H9 (cell line): Measurements from ENCODE around the gene TMEM163. TPM values are rescaled to one million over a fixed set of nuclear protein-coding genes. Genes with fewer than 3 reads are reported as not detected.

Source experiments
- DNase-seq: peaks from one replicate; pipeline ENCODE4 v3.0.0-alpha.2; 2017
- H2AFZ ChIP-seq: one replicate; pipeline ENCODE4 v1.6.1; 2013; ENCODE audit warnings: mild to moderate bottlenecking, low read length, control low read depth, moderate library complexity
- H2AK5ac ChIP-seq: 2 replicates; pipeline ENCODE4 v1.6.1; 2013; ENCODE audit warnings: low read length, control low read depth, mixed read lengths; ENCODE audit not compliant: insufficient read length
- H2BK120ac ChIP-seq: one replicate; pipeline ENCODE4 v1.6.1; 2013; ENCODE audit warnings: low read depth, mild to moderate bottlenecking, low read length, control low read depth, inconsistent platforms; ENCODE audit not compliant: poor library complexity, severe bottlenecking
- H2BK12ac ChIP-seq: 2 replicates; pipeline ENCODE4 v1.6.1; 2013; ENCODE audit warnings: low read length, control low read depth, mixed read lengths, low read depth; ENCODE audit not compliant: insufficient read length
- H2BK15ac ChIP-seq: 2 replicates; pipeline ENCODE4 v1.6.1; 2013; ENCODE audit warnings: low read depth, low read length, control low read depth
- H2BK20ac ChIP-seq: one replicate; pipeline ENCODE4 v1.6.1; 2013; ENCODE audit warnings: low read depth, mild to moderate bottlenecking, low read length, control low read depth, inconsistent platforms; ENCODE audit not compliant: poor library complexity, severe bottlenecking
- H2BK5ac ChIP-seq: 2 replicates; pipeline ENCODE4 v1.6.1; 2013; ENCODE audit warnings: low read length, control low read depth, mixed read lengths; ENCODE audit not compliant: insufficient read length
- H3K14ac ChIP-seq: 2 replicates; pipeline ENCODE4 v1.6.1; 2013; ENCODE audit warnings: low read length, control low read depth; ENCODE audit not compliant: insufficient read depth
- H3K18ac ChIP-seq: 2 replicates; pipeline ENCODE4 v1.6.1; 2013; ENCODE audit warnings: low read depth, mild to moderate bottlenecking, mixed read lengths, low read length, control low read depth; ENCODE audit not compliant: insufficient read length
- H3K23ac ChIP-seq: 2 replicates; pipeline ENCODE4 v1.6.1; 2013; ENCODE audit warnings: low read length, control low read depth, mixed read lengths, low read depth; ENCODE audit not compliant: insufficient read length
- H3K23me2 ChIP-seq: 2 replicates; pipeline ENCODE4 v1.6.1; 2013; ENCODE audit warnings: low read depth, mild to moderate bottlenecking, mixed read lengths, low read length, control low read depth; ENCODE audit not compliant: insufficient read length, poor library complexity, severe bottlenecking
- H3K27ac ChIP-seq: 2 replicates; pipeline ENCODE4 v1.5.1; 2013; ENCODE audit warnings: low read length, control low read depth, mixed read lengths, low read depth; ENCODE audit not compliant: insufficient read length
- H3K27me3 ChIP-seq: 2 replicates; pipeline ENCODE4 v1.6.1; 2013; ENCODE audit warnings: low read length, control low read depth, inconsistent platforms; ENCODE audit not compliant: insufficient read depth
- H3K4ac ChIP-seq: 2 replicates; pipeline ENCODE4 v1.6.1; 2013; ENCODE audit warnings: low read depth, mild to moderate bottlenecking, control low read depth, inconsistent platforms, low read length, moderate library complexity
- H3K4me1 ChIP-seq: 2 replicates; pipeline ENCODE4 v1.6.1; 2013; ENCODE audit warnings: low read length, control low read depth, inconsistent platforms; ENCODE audit not compliant: insufficient read depth
- H3K4me2 ChIP-seq: 2 replicates; pipeline ENCODE4 v1.6.1; 2013; ENCODE audit warnings: low read length, control low read depth, mixed read lengths; ENCODE audit not compliant: insufficient read length, insufficient read depth
- H3K56ac ChIP-seq: 2 replicates; pipeline ENCODE4 v1.6.1; 2013; ENCODE audit warnings: low read depth, mild to moderate bottlenecking, mixed read lengths, low read length, control low read depth; ENCODE audit not compliant: insufficient read length
- H3K79me1 ChIP-seq: 2 replicates; pipeline ENCODE4 v1.6.1; 2013; ENCODE audit warnings: low read depth, mild to moderate bottlenecking, moderate library complexity, low read length, control low read depth, inconsistent platforms; ENCODE audit not compliant: insufficient read depth, poor library complexity, severe bottlenecking
- H3K79me2 ChIP-seq: 2 replicates; pipeline ENCODE4 v1.6.1; 2013; ENCODE audit warnings: low read length, control low read depth, inconsistent platforms; ENCODE audit not compliant: insufficient read depth
- H3K9ac ChIP-seq: 2 replicates; pipeline ENCODE4 v1.6.1; 2013; ENCODE audit warnings: low read length, control low read depth, mixed read lengths; ENCODE audit not compliant: insufficient read length; ENCODE audit errors: extremely low read depth
- H3K9me3 ChIP-seq: one replicate; pipeline ENCODE4 v1.6.1; 2013; ENCODE audit warnings: low read depth, low read length, inconsistent platforms; ENCODE audit not compliant: control insufficient read depth
- H3T11ph ChIP-seq: one replicate; pipeline ENCODE4 v1.6.1; 2013; ENCODE audit warnings: mild to moderate bottlenecking, low read length, control low read depth, inconsistent platforms
- H4K20me1 ChIP-seq: one replicate; pipeline ENCODE4 v1.6.1; 2013; ENCODE audit not compliant: control insufficient read depth, insufficient read length, insufficient read depth
- H4K5ac ChIP-seq: 2 replicates; pipeline ENCODE4 v1.6.1; 2013; ENCODE audit warnings: low read depth, mild to moderate bottlenecking, mixed read lengths, low read length, control low read depth; ENCODE audit not compliant: insufficient read length
- H4K8ac ChIP-seq: replicated peaks from 2 replicates; pipeline ENCODE4 v1.6.1; 2013; ENCODE audit warnings: low read length, control low read depth, mixed read lengths, low read depth; ENCODE audit not compliant: insufficient read length
- H4K91ac ChIP-seq: 2 replicates; pipeline ENCODE4 v1.6.1; 2013; ENCODE audit warnings: low read depth, mild to moderate bottlenecking, moderate library complexity, mixed read lengths, low read length, control low read depth; ENCODE audit not compliant: insufficient read length
- H3K27ac Mint-ChIP-seq, 3 experiments: 2 replicates in 2 of 3; 3 replicates in 1 of 3; pipeline ENCODE4 v1.8.0; 2020 to 2021; ENCODE audit warnings: mixed read lengths in 3 of 3, mild to moderate bottlenecking in 1 of 3, moderate library complexity in 1 of 3
- H3K27me3 Mint-ChIP-seq: 2 replicates; pipeline ENCODE4 v1.8.0; 2021; ENCODE audit warnings: low read depth, mild to moderate bottlenecking, moderate library complexity, mixed read lengths
- H3K36me3 Mint-ChIP-seq, 3 experiments: 2 replicates in 2 of 3; 3 replicates in 1 of 3; pipeline ENCODE4 v1.8.0; 2020 to 2021; ENCODE audit warnings: low read depth in 3 of 3, mixed read lengths in 3 of 3; ENCODE audit not compliant: insufficient read depth in 1 of 3
- H3K4me1 Mint-ChIP-seq, 2 experiments: 2 replicates each; pipeline ENCODE4 v1.8.0; 2020; ENCODE audit warnings: mixed read lengths in 2 of 2
- H3K4me3 Mint-ChIP-seq, 2 experiments: 2 replicates in 1 of 2; 3 replicates in 1 of 2; pipeline ENCODE4 v1.8.0; 2020 to 2021; ENCODE audit warnings: mild to moderate bottlenecking in 2 of 2, mixed read lengths in 2 of 2, moderate library complexity in 1 of 2
- H3K9me3 Mint-ChIP-seq, 2 experiments: 2 replicates in 1 of 2; 3 replicates in 1 of 2; pipeline ENCODE4 v1.8.0; 2020; ENCODE audit warnings: mild to moderate bottlenecking in 2 of 2, mixed read lengths in 2 of 2, moderate library complexity in 1 of 2
- WGBS: extraction: QIAGEN DNeasy Blood & Tissue Kit; methylation state at CpG from one replicate; pipeline ENCODE4 v1.1.7; 2013; ENCODE audit warnings: missing lambda C conversion rate, low lambda C conversion rate, mixed read lengths; ENCODE audit not compliant: insufficient read length; ENCODE audit errors: extremely low coverage; 5-methylcytosine and 5-hydroxymethylcytosine counted together
- total RNA-seq: library from RNA; stranded (reverse); gene quantifications from 2 replicates; pipeline ENCODE4 v1.2.1, GENCODE V29; 2021
- TF ChIP-seq, protein P1 (sequence below): fragments of 200-600 bp; sonication (generic); conservative IDR thresholded peaks from 3 replicates; pipeline ENCODE4 v1.8.0; 2021; ENCODE audit warnings: antibody characterized with exemption, mild to moderate bottlenecking

TMEM163 gene
- total RNA-seq, 1 experiment from 2014 or later: 0.39 TPM

DNA sequence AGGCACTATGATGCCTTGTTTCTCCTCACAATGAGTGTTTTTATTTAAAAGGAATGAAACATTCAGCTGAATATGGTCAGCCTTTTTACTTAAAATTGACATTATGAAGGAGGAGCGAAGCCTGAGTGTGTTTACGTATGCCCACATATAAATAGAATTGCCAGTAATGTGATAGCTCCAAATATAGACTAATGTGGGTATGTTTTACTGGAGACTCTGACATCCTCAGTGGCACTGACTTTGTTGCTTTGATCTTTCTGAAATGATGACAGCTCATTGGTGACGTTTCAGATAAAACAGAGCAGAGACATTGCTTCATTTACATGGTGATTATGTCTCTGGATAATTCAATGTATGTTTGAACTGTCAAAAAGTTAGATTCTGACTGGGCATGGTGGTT, 297.9 kb downstream of the TMEM163 start:
- no peak overlapping the region for H2AK5ac ChIP-seq
- H3K27ac Mint-ChIP-seq: no peak overlapping the region
- H2BK15ac ChIP-seq: no peak overlapping the region
- peaks cover 3% of the 10 kb centered on the region for H3K27me3 Mint-ChIP-seq
- H3K56ac ChIP-seq: no peak overlapping the region
- H3K4me2 ChIP-seq: no peak overlapping the region
- H3K4ac ChIP-seq: no peak overlapping the region
- TF ChIP-seq, protein P1, sequence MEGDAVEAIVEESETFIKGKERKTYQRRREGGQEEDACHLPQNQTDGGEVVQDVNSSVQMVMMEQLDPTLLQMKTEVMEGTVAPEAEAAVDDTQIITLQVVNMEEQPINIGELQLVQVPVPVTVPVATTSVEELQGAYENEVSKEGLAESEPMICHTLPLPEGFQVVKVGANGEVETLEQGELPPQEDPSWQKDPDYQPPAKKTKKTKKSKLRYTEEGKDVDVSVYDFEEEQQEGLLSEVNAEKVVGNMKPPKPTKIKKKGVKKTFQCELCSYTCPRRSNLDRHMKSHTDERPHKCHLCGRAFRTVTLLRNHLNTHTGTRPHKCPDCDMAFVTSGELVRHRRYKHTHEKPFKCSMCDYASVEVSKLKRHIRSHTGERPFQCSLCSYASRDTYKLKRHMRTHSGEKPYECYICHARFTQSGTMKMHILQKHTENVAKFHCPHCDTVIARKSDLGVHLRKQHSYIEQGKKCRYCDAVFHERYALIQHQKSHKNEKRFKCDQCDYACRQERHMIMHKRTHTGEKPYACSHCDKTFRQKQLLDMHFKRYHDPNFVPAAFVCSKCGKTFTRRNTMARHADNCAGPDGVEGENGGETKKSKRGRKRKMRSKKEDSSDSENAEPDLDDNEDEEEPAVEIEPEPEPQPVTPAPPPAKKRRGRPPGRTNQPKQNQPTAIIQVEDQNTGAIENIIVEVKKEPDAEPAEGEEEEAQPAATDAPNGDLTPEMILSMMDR: no peak
- no peak overlapping the region for H3K14ac ChIP-seq
- no peak overlapping the region for H2BK5ac ChIP-seq
- no peaks in the 10 kb centered on the region for H4K20me1 ChIP-seq
- no peaks in the 10 kb centered on the region for H3K4me1 ChIP-seq
- no peak overlapping the region for H3K27ac ChIP-seq
- H3T11ph ChIP-seq: no peak overlapping the region
- no peak overlapping the region for H3K18ac ChIP-seq
- H2BK12ac ChIP-seq: no peak overlapping the region
- no peak overlapping the region for H4K8ac ChIP-seq
- no peak overlapping the region for H4K91ac ChIP-seq
- DNase-seq: no peak
- WGBS: no CpG with 5 or more reads among the region's 3 CpGs
- no peak overlapping the region for H3K23ac ChIP-seq
- no peak overlapping the region for H2BK20ac ChIP-seq
- H3K4me3 Mint-ChIP-seq: no peak overlapping the region
- H3K79me1 ChIP-seq: no peaks in the 10 kb centered on the region
- peaks cover 0 to 10% (median 4%) of the 10 kb centered on the region in 3 experiments; a peak in 4 of 7 replicates for H3K36me3 Mint-ChIP-seq
- H3K27me3 ChIP-seq: no peaks in the 10 kb centered on the region
- H2AFZ ChIP-seq: no peak overlapping the region
- no peak overlapping the region for H2BK120ac ChIP-seq
- no peaks in the 10 kb centered on the region for H3K9me3 Mint-ChIP-seq
- H4K5ac ChIP-seq: no peak overlapping the region
- H3K9ac ChIP-seq: no peak overlapping the region
- H3K79me2 ChIP-seq: no peaks in the 10 kb centered on the region
- no peaks in the 10 kb centered on the region for H3K23me2 ChIP-seq
- peaks cover 6 to 8% of the 10 kb centered on the region in 2 experiments for H3K4me1 Mint-ChIP-seq
- no peaks in the 10 kb centered on the region for H3K9me3 ChIP-seq
